ENCODE measurements around the gene CEP55. TPM values are rescaled to one million over a fixed set of nuclear protein-coding genes. Genes with fewer than 3 reads are reported as not detected.
A peak's percentile ranks its signal among the peaks of the same experiment; 100 is the strongest.

The CEP55 gene
- total RNA-seq, 1 donor from 2014 or later = 1.4 TPM

DNA sequence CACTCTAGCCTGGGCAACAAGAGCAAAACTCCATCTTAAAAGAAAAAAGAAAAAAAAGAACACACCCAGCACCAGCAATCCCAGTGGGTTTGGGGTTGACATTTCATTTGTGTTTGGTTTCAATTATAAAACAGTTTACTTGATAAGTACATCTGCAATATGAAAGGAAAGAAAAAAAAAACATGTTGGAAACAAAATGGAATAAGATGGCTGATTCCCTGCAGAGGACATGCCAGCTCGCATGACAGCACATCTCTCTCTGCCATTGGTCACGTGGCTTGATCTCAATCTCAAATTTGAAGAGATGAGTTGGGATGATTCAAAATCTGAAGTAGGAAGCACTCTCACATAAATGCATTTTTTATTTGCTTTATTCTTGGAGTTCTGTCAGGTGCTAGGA lies 42.3 kb upstream of the CEP55 start:
- DNase-seq (no peak), ATAC-seq (no peak)
- Histone ChIP-seq H3K4me3 (no peak overlapping the region), H3K27ac (no peak overlapping the region), H3K27me3 (ENCODE audit: low read depth) (no peaks in the 10 kb centered on the region), H3K36me3 (peaks cover 46% of the 10 kb centered on the region), H3K4me1 (peaks cover 29% of the 10 kb centered on the region), H3K9me3 (no peaks in the 10 kb centered on the region)
- TF ChIP-seq, protein P1, sequence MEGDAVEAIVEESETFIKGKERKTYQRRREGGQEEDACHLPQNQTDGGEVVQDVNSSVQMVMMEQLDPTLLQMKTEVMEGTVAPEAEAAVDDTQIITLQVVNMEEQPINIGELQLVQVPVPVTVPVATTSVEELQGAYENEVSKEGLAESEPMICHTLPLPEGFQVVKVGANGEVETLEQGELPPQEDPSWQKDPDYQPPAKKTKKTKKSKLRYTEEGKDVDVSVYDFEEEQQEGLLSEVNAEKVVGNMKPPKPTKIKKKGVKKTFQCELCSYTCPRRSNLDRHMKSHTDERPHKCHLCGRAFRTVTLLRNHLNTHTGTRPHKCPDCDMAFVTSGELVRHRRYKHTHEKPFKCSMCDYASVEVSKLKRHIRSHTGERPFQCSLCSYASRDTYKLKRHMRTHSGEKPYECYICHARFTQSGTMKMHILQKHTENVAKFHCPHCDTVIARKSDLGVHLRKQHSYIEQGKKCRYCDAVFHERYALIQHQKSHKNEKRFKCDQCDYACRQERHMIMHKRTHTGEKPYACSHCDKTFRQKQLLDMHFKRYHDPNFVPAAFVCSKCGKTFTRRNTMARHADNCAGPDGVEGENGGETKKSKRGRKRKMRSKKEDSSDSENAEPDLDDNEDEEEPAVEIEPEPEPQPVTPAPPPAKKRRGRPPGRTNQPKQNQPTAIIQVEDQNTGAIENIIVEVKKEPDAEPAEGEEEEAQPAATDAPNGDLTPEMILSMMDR (IDR thresholded peaks at IDR 0.05) = no peak
- intact Hi-C loops (cut with DNase I) = no loop called here

DNA sequence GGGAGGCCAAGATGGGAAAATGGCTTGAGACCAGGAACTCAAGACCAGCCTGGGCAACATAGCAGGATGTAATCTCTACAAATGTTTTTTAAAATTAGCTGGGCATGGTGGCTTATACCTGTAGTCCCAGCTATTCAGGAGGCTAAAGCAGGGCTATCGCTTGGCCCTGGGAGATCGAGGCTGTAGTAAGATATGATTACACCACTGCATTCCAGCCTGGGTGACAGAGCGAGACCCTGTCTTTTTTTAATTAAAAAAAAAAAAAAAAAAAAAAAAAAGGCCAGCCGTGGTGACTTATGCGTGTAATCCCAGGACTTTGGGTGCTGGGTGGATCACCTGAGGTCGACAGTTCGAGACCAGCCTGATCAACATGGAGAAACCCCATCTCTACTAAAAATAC lies 41.7 kb upstream of the CEP55 start:
- no peak overlapping the region for H3K4me3 ChIP-seq
- intact Hi-C loops (cut with DNase I) = no loop called here
- DNase-seq (no peak), ATAC-seq (no peak)
- no peaks in the 10 kb centered on the region for H3K9me3 ChIP-seq
- no peak overlapping the region for H3K27ac ChIP-seq
- TF ChIP-seq, protein P1 (IDR thresholded peaks at IDR 0.05) = no peak
- H3K36me3 ChIP-seq = peaks cover 42% of the 10 kb centered on the region
- no peaks in the 10 kb centered on the region for H3K27me3 ChIP-seq (ENCODE audit: low read depth)
- H3K4me1 ChIP-seq = peaks cover 35% of the 10 kb centered on the region

DNA sequence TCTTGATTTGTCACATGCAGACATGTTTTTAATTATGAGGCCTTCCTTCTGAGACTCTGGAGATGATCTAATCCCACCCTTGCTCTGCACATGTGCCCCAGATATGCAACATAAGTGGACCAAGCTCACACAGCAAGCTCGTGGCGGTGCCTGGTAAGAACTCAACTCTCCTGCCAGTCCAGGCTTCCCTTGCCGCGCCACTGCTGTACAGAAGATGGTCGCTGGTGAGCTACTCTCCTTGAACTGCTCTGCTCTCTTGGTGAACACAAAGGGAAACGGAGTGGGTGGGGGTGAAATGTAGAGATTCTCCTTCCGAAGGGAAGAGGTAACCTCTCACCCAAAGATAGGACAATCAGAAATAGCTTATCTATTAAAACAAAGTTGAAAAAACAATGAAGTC lies 39.9 kb upstream of the CEP55 start:
- TF ChIP-seq, protein P1 (IDR thresholded peaks at IDR 0.05) = no peak
- no peak for ATAC-seq
- intact Hi-C loops (cut with DNase I) = no loop called here
- DNase-seq = no peak
- peaks cover 28% of the 10 kb centered on the region for H3K36me3 ChIP-seq
- peaks cover 40% of the 10 kb centered on the region for H3K4me1 ChIP-seq
- no peak overlapping the region for H3K4me3 ChIP-seq
- H3K27me3 ChIP-seq (ENCODE audit: low read depth) = no peaks in the 10 kb centered on the region
- no peaks in the 10 kb centered on the region for H3K9me3 ChIP-seq
- peak overlapping the region; percentile 42 for H3K27ac ChIP-seq

DNA sequence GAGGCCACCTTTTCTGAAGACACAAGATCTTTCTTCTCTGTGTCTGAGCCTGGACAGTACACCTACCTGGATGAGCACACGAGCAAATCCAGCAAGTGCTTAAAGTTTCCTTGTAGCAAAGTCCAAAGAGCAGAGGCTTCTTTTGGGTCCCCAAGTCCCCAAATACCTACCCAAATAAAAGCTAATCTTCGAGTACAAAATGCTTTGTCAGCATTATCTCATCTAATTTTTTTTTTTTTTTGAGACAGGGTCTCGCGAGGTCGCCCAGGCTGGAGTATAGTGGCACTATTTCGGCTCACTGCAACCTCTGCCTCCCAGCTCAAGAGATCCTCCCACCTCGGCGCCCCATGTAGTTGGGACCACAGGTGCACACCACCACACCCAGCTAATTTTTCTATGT lies 38.9 kb upstream of the CEP55 start:
- no peaks in the 10 kb centered on the region for H3K27me3 ChIP-seq (ENCODE audit: low read depth)
- H3K4me3 ChIP-seq = no peak overlapping the region
- intact Hi-C loops (cut with DNase I) = no loop called here
- peaks cover 25% of the 10 kb centered on the region for H3K36me3 ChIP-seq
- ATAC-seq (no peak), DNase-seq (no peak)
- TF ChIP-seq, protein P1 (IDR thresholded peaks at IDR 0.05) = no peak
- no peaks in the 10 kb centered on the region for H3K9me3 ChIP-seq
- H3K27ac ChIP-seq = peak overlapping the region; percentile 85
- peaks cover 43% of the 10 kb centered on the region for H3K4me1 ChIP-seq

DNA sequence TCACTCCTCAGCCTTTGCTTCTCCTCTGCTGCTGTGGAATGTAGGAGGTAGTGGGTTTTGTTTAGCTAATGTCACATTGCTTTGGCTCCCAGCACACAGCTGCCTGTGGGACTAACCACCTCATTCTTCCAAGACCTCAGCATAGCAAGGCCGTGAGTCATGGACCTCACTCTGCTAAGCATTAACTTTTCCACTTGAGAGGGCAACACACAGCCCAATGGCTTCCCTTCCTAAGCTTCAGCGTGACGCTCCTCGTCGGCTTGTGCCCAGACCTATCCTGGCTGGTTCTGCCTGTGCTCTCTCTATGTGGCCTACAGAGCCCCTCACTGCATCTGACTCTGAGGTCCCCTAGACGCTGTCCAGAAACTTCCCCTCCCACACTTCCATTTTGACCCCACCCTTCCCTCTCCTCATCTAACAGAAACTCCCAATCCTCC lies 37.6 kb upstream of the CEP55 start:
- ATAC-seq (peak; percentile 93 to 95), DNase-seq (peak; percentile 82)
- TF ChIP-seq, protein P1 (IDR thresholded peaks at IDR 0.05) = no peak
- peaks cover 56% of the 10 kb centered on the region for H3K4me1 ChIP-seq
- H3K36me3 ChIP-seq = peaks cover 21% of the 10 kb centered on the region
- intact Hi-C loops (cut with DNase I) = no loop called here
- H3K27ac ChIP-seq = peak overlapping the region; percentile 85
- no peak overlapping the region for H3K4me3 ChIP-seq
- H3K27me3 ChIP-seq (ENCODE audit: low read depth) = no peaks in the 10 kb centered on the region
- no peaks in the 10 kb centered on the region for H3K9me3 ChIP-seq

DNA sequence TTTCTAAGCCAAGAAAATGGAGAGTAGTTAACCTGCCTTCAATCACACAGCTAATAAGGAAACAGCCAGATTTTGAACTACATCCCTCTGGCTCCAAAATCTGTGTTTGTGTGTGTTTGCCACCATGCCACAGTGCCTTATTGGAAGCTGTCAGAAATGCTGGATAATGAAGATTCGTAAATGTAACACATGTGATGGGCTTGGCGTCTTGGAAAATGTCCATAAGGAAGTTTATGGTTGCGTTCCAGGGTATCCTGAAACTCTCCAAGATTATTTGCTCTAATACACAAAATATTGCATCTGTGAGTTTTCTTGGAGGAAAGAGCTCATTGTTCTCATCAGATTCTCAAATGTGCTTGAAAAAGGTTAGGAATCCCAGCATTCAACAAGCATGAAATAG lies 36.9 kb upstream of the CEP55 start:
- Histone ChIP-seq H3K4me1 (peaks cover 62% of the 10 kb centered on the region), H3K27ac (peak overlapping the region; percentile 85), H3K27me3 (ENCODE audit: low read depth) (no peaks in the 10 kb centered on the region), H3K9me3 (no peaks in the 10 kb centered on the region), H3K4me3 (no peak overlapping the region), H3K36me3 (peaks cover 21% of the 10 kb centered on the region)
- TF ChIP-seq, protein P1 (IDR thresholded peaks at IDR 0.05) = no peak
- DNase-seq (no peak), ATAC-seq (no peak)
- intact Hi-C loops (cut with DNase I) = no loop called here
